Sciatic nerve (tissue), 2 donors: Measurements from ENCODE around the gene YY1AP1. TPM values are rescaled to one million over a fixed set of nuclear protein-coding genes. Genes with fewer than 3 reads are reported as not detected.
"Not testable (repeated sequence)": the region's sequence is repeated elsewhere in the genome, so short reads cannot be mapped to it uniquely, and the experiment has no call there.

Experiments
- ATAC-seq: fragments of 200-7000 bp; cut with Tn5 transposase; one replicate; pipeline ENCODE4 v1.9.1; 2020; ENCODE audit warnings: mild to moderate bottlenecking, moderate library complexity
- DNase-seq: peaks from one replicate; pipeline ENCODE4 v3.0.0-alpha.2; 2020; ENCODE audit warnings: low spot score
- intact Hi-C: fragments of 100-400 bp; cut with DNase I; formaldehyde crosslinking; loops from one replicate; pipeline ENCODE4 v1.14.2; 2022
- total RNA-seq: library from RNA; stranded (reverse); fragmentation: NEBNext Ultra II Directional; extraction: Animal tissue kit (Norgen Biotek cat#: 25700); gene quantifications from one replicate; pipeline ENCODE4 v1.2.1, GENCODE V29; 2021
- donor health status: DM: no; HTN: no; CAD: no.
- donor health status: DM: no; HTN: no; CAD: no.

The YY1AP1 gene
- total RNA-seq, 1 donor from 2014 or later = 133 TPM

DNA sequence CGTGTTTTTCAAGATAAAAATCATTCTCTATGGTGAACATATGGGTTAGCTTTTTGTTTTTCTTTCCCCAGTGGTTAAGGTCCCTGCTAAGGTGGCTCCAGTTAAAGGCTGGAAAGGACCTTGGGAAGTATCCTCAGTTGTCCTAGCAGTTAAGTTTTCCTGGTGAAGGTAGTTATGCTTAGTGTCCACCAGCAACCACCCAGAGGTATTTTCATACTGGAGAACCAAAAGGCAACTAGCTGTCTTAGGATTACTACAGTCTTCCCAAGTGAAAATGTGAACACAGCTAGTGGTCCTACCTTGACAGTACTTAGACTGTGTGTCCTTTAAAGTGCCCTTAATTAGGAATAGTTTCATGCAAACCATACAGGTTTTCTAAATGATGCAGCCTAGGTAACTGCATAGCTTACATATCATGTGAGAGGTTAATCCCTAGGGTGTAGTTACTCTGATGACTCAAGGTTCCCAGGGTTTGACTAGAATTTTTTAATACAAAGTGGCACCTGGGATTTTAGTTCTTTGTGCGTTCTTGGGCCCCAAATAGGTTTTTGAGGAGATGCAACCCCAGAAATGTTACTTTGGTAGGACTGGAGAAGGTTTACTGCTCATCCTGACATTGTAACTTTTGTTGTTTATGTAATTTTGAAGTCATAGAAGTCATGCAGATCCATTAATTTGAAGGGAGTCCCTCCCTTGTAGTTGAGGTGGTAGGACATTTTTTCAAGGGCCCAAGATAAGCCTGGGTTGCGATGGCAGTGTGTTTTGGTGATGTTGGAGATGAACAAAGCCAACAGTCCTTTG is 36.5 kb downstream of the YY1AP1 start:
- ATAC-seq (no peak), DNase-seq (no peak)
- intact Hi-C loops = no loop called here

DNA sequence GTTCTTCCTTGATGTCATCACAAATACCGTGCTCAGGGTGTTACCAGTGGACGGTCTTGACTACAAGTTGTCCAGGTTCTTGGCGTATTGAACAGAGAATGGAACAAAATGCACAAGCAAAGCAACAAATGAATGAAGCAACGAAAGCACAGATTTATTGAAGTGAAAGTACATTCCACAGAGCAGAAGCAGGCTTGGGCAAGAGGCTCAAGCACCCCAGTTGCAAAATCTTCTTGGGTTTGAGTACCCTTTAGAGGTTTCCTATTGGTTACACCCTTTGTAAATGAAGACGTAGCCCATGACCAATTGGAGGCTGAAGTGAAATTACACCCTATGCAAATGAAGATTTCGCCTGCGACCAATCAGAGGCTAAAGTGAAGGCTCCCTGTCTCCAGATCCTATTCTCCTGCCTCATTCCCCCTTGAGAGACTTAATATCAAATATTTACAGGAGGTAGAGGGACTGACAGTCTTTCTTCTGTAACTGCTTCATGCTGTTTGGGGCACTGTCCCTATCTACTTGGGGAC is 38.3 kb downstream of the YY1AP1 start:
- intact Hi-C loops = no loop called here
- ATAC-seq = no peak

DNA sequence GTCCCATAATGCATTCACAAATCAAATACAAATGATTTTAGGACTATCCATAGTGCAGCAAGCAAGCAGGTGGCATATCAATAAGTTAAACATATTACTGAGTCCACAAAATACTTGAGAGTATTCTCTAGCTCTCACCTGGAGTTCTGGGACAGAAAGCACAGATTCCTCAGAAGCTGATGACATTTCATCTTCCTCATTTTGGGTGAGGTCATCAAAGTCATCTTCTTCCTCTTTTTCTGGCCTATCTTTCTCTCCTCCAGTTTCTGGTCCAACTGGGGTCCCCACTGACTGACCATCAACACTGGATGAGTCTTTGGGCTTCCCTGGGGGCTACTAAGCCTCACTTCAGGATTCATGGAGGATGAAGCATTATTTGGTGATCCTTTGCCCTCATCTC is 38.9 kb downstream of the YY1AP1 start:
- ATAC-seq (no peak), DNase-seq (no peak)
- intact Hi-C loops = no loop called here

More for the DNA sequence above, 38.3 kb downstream of the YY1AP1 start:
- no peak for DNase-seq

DNA sequence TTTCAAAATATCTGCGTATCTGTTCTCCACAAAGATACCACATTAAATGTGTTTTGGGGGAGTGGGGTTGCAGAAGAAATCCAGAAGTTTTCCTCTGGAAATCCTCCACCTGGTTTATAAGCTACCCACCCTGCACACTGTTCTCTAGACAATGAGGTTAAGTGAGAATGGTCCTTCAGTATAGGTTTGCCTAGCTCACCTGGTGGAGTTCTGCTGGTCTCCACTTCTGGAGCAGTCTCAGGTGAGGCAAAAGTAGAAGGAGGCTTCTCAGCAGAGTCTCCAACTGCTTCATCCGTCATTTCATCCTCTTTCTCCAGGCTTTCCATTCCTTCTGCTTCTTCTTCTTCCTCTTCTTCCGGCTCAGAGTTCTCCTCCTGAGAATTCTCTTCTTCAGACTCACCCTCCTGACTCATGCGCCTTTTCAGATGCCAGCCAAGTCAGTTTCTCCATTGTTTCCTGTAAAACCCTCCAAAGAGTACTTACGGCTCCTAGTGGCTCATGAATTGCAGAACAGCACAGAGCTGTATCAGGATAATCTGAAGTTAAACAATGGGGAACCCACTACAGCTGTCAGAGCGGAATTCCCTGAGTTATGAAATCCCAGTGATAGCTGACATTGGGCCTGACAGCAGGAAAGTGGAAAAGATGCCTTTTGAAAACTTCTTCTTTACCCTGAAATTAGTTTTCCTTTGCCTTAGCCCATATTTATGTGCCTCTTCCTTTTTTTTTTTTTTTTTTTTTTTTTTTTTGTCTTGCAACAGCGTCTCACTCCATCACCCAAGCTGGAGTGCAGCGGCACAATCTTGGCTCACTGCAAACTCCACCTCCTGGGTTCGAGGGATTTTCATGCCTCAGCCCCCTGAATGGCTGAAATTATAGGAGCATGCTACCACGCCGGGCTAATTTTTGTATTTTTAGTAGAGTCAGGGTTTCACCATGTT is 40.1 kb downstream of the YY1AP1 start:
- DNase-seq (no peak), ATAC-seq (peak; percentile 85)
- intact Hi-C loops = no loop called here

DNA sequence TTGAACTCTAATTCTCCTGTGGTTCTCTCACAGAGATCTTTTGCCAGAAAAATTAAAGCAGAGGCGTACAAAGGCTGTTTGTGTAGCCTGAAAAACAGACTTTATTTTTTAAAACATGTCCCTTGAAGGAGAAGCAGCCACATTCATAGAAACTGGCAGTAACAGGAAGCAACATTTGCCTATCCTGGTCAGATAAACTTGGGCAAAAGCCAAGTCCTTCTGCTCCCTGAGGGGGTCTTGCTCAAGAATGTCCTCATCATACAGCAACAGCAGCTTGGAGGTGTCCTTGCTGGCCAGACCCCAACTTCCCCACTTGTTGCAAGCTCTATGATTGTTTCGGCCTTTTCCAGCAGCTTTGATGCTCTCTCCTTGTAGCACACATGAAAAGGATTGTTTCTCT is 42.3 kb downstream of the YY1AP1 start:
- intact Hi-C loops = no loop called here
- DNase-seq = no peak
- peak; percentile 83 for ATAC-seq

DNA sequence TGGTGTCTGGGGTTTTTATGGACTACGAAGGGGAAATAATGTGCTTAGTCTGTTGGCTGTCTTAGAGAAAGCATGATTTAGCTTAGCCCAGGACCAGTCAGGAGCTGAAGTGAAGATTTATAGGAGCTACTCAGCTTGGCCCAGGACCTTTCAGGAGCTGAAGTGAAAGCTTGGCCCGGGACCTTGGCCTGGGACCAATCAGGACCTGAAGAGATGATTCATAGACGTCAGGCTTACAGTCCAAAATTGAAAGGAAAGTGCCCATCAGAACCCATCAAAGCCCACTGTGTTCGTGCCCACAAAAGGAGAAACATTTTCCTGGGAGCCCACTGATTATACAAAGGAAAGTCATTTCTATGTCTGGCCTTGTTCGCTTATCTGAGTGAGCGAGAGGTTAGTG is 42.9 kb downstream of the YY1AP1 start:
- intact Hi-C loops = no loop called here
- ATAC-seq = peak; percentile 51
- no peak for DNase-seq

DNA sequence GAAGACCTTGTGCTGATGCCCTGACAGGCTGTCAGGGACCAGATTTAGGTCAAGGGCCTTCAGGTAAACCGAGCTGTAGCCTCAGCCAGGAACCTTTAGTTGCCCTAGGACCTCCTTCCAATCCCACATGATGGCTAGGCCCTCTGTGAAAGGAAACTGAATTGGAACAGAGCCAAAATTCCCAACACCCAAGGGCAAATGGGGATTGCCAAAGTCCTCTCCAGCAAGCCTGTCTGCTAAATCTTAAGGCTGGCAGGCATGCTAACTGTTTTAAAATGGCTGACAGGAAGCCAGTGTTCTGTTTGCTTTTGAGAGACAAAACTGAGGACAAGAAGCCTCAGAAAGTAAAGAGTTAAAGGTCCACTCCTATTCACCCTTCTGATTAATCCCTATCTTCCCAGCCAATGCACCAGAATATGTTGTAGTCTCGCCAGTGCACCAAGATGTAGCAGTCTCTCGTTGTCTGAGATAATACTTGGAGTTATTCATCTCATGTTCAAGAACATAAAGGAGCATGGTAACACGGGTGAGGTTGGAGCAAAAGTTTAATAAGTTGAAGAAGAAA is 43.5 kb downstream of the YY1AP1 start:
- intact Hi-C loops = no loop called here
- ATAC-seq (no peak), DNase-seq (no peak)

DNA sequence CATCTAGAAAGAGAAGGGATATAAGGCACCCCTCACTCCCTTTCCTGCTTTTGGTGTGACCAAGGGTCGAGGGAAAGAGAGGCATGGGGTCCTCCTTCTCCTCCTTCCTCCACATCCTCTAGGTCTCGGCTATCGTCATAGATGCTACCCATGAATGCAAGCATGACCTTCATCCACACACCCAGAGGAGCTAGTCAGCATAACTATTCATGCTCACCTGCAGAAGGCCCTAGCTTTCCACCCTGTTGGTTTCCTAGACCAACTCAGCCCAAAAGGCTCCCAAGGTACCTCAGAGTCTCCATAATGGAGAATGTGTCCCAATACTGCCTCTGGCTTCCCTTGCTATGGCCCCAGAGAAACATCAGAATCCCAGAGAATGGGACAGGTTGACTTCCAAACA is 45.3 kb downstream of the YY1AP1 start:
- no peak for ATAC-seq
- intact Hi-C loops = no loop called here
- DNase-seq = no peak

DNA sequence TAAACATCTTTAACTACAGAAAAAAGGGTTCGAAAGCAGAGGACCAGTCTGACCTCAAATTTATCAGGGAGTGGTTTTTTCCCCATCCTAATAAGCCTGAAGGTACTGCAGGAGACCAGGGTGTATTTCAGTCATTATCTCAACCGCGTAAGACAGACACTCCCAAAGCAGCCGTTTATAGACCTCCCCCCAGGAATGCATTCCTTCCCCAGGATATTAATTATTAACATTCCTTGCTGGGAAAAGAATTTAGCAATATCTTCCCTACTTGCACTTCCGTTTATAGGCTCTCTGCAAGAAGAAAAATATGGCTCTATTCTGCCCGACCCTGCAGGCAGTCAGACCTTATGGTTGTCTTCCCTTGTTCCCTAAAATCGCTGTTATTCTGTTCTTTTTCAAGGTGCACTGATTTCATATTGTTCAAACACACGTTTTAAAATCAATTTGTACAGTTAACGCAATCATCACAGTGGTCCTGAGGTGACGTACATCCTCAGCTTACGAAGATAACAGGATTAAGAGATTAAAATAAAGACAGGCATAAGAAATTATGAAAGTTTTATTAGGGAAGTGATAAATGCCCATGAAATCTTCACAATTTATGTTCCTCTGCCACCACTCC is 45.9 kb downstream of the YY1AP1 start:
- intact Hi-C loops, DNase-seq, ATAC-seq: not testable (repeated sequence)

DNA sequence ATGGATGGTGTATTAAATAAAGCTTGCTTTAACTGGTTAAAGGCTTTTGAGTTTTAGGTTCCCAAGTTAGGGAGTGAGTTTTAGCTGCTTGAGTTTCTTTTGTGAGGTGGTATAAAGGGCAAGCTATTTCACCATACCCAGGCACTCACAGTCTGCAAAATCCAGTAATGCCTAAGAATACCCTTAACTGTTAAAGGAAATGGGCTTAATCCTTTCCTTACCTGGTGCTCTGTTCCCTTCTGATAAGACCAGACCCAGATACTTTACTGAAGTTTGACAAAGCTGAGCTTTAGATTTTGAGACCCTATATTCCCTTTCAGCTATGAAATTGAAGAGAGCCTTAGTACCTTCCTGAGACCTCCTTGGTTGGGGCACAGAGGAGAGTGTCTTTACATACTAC is 48.2 kb downstream of the YY1AP1 start:
- intact Hi-C loops = no loop called here
- DNase-seq = no peak
- no peak for ATAC-seq

DNA sequence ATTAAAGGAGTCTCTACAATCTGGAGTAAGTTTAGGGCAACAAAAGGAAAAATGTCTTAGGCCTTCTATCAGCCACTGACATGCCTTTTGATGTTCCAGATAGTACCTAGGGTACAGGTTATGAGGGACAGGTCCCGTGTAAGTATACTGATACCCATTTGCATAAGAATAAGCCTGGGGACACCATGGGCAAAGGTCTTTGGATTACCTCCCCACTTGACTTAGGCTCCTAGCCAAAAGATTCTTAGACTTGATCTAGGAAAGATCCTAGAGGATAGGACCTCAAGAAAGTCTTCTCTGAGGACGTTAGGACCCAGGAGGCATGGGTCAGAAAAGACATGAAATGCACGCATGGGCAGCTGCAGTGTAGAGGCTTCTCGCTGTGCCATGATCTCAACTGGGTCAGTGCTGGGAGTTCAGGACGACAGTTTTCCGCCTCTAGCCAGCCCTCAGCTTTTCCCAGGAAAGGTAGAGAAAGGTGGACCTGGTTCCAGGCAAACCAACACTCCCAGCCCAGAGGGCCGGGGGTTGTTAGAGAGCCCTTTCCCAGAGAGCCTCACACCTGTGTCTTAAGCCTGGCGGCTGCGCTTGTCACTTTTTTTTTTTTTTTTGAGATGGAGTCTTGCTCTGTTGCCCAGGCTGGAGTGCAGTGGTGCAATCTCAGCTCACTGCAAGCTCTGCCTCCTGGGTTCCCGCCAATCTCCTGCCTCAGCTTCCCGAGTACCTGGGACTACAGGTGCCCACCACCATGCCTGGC is 52.0 kb downstream of the YY1AP1 start:
- ATAC-seq = no peak
- no peak for DNase-seq
- intact Hi-C loops = no loop called here

DNA sequence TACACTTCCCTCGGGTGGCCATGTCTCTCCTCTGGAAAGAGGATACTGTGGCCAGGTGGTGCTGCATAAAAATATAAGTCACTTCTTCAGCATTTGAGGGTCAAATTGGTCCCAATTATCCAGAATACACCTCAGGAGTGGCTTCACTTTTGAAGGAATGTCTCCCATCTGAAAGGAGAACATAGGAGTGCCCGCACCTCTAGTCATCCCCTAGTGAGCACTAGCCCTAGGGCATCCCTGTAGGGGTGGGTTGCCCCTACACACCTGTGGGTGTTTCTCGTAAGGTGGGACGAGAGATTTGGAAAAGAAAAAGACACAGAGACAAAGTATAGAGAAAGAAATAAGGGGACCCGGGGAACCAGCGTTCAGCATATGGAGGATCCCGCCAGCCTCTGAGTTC is 62.1 kb downstream of the YY1AP1 start:
- intact Hi-C loops, ATAC-seq, DNase-seq: not testable (repeated sequence)

DNA sequence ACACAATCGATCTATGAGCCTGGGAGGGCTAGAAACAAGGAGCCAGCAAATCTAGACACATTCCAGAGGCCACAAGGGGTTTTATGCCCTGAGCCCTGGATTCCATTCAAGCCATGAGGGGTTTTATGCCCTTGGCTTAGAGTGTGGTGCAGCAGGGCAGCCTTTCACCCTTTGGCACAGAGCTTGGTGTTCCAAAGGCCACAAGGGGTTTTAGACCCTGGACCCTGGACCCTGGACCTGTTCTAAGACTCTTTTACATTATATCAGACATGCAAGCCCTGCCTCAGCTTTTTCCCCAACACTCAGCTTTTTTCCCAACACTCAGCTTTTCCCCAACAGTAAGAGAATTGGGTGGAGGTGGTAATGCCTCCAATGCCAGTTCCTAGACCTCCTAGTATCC is 65.2 kb downstream of the YY1AP1 start:
- intact Hi-C loops = no loop called here
- ATAC-seq = no peak
- no peak for DNase-seq

DNA sequence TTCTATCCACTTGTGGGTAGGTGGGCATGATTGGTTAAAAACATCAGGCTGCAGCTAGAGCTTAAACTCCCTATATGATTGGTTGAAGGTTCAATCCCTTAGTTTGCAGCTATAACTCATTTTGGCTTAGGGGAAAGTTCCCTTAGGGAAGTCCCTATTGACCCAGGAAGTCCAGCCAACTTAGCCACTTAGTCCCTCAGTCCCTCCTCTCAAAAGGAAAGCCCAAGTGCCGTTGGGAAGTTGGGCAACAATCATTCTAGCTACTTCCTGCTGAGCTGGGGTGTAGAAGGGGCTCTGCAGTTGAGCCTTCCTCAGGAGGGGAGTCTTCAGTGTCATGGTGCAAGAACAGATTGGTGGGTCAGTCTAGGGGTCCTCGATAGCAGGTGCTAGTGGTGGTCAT is 66.4 kb downstream of the YY1AP1 start:
- no peak for DNase-seq
- intact Hi-C loops = no loop called here

DNA sequence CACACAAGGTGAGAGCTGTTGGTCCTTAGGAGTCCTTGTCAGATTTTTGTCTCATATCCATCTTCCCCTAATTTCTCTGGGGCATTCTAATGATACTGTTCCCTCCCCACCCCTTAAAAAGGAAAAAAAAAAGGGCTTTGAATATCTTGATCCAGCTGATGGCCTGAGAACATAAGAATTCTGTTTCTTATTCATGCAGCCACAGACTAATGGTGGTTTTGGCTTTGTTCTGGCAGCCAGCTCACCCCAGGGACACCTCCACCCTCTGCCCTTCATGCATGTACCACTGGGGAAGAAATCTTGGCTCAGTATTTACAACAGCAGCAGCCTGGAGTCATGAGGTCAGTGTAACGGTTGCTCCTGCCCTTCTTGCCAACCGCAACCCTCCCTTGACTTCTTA is 75.3 kb downstream of the YY1AP1 start:
- intact Hi-C loops, DNase-seq, ATAC-seq: not testable (repeated sequence)

More for the DNA sequence above, 66.4 kb downstream of the YY1AP1 start:
- no peak for ATAC-seq

DNA sequence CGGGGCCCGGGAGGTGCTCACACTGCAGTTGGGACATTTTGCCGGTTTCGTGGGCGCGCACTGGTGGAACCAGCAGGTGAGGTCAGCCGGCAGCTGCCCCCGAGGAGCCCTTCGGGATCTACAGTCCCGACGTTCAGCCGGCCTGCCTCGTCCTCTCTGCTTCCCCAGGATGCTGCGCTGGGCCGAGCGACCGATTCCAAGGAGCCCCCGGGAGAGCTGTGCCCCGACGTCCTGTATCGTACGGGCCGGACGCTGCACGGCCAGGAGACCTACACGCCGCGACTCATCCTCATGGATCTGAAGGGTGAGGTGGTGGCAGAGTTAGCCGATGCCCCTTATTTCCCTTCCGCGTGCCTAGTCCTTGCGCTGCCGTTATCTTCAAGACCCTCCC is 78.3 kb downstream of the YY1AP1 start:
- ATAC-seq = peak; percentile 43
- intact Hi-C loops = not testable (repeated sequence)

DNA sequence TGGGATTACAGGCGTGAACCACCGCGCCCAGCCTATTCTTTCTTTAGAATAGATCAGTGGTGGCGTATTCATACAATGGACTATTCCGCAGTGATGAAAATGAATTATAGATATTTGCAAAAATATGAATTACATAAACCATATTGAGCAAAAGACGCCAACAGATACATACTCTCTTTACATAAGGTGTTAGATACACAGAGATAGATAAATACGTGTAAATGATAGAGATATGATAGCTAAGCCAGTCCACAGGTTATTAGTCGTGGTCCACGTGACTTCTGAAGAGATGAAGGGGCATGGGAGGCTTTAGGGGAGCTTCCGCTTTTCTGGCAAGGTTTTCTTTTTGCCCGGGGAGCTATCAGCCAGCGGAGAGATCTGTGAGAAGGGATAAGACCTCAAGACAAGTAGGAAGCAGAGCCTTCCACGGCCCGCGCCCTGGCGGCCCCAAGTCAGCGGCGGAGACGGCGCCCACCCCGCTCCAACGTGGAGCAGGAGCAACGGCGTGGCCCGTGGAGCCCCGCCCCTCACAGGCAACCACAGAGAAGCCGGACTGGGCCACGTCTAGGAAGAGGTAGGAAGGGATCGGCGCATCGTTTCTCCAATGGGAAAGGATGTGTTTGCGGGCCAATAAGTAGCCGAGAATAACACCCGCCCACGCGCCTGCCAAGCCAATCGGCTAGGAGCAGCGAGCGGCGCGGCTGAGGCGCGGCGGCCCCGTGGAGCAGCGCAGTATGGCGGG is 78.9 kb downstream of the YY1AP1 start, which contains the start of gene MSTO1:
TSS of gene MSTO1 (plus strand) at position 704 of the 742 bp plus-strand sequence. CDS start at position 735, 31 bp downstream.
- intact Hi-C loops = no loop called here
- DNase-seq (peak; percentile 98), ATAC-seq (peak; percentile 99)

More for the DNA sequence above, 78.3 kb downstream of the YY1AP1 start:
- not testable (repeated sequence) for DNase-seq
